Fibroblast of mammary gland (primary cell): ENCODE data around the gene TBL2.
A peak's percentile ranks its signal among the peaks of the same experiment; 100 is the strongest.
"Not testable (repeated sequence)": the region's sequence is repeated elsewhere in the genome, so short reads cannot be mapped to it uniquely, and the experiment has no call there.

Source experiments
- DNase-seq: peaks from one replicate; pipeline ENCODE4 v3.0.0-alpha.2; 2010; ENCODE audit warnings: low read depth
- H3K4me3 ChIP-seq: 2 replicates; pipeline ENCODE4 v1.5.1; 2011; ENCODE audit warnings: low read depth, mild to moderate bottlenecking, low read length, moderate library complexity; ENCODE audit not compliant: control insufficient read depth
- TF ChIP-seq, protein P1 (sequence below): conservative IDR thresholded peaks from 2 replicates; pipeline ENCODE4 v1.5.1; 2011; ENCODE audit warnings: low read depth, low read length, inconsistent platforms; ENCODE audit not compliant: control insufficient read depth, insufficient read depth

The TBL2 gene

DNA sequence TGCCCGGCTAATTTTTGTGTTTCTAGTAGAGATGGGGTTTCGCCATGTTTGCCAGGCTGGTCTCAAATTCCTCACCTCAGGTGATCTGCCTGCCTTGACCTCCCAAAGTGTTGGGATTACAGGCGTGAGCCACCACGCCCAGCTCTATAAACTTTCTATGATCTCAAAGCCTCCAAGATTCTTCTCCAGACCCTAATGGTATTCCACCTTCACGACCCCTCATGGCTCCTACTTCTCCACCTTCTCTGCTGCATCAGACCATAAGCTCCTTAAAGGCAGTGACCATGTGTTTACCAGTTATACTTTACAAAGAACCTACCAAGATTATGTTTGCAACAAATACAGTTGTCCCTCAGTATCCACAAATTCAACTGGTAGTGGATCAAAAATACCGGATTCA, 46.2 kb downstream of the TBL2 start:
- TF ChIP-seq, protein P1, sequence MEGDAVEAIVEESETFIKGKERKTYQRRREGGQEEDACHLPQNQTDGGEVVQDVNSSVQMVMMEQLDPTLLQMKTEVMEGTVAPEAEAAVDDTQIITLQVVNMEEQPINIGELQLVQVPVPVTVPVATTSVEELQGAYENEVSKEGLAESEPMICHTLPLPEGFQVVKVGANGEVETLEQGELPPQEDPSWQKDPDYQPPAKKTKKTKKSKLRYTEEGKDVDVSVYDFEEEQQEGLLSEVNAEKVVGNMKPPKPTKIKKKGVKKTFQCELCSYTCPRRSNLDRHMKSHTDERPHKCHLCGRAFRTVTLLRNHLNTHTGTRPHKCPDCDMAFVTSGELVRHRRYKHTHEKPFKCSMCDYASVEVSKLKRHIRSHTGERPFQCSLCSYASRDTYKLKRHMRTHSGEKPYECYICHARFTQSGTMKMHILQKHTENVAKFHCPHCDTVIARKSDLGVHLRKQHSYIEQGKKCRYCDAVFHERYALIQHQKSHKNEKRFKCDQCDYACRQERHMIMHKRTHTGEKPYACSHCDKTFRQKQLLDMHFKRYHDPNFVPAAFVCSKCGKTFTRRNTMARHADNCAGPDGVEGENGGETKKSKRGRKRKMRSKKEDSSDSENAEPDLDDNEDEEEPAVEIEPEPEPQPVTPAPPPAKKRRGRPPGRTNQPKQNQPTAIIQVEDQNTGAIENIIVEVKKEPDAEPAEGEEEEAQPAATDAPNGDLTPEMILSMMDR, result no peak
- no peak for DNase-seq
- no peak overlapping the region for H3K4me3 ChIP-seq

DNA sequence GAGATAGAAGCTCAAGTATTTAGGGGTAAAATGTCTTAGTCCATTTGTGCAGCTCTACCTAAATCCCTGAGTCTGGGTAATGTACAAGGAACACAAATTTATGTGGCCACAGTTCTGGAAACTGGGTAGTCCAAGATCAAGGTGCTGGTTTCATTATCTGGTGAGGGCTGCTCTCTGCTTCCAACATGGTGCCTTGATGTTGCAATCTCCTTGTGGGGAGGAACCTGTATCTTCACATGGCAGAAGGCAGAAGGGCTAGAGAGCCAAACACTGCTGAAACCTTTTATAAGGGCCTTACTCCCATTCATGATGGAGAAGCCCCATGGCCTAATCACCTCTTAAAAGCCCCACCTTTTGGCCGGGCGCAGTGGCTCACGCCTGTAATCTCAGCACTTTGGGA, 47.6 kb downstream of the TBL2 start:
- no peak for DNase-seq
- TF ChIP-seq, protein P1, result no peak
- no peak overlapping the region for H3K4me3 ChIP-seq

DNA sequence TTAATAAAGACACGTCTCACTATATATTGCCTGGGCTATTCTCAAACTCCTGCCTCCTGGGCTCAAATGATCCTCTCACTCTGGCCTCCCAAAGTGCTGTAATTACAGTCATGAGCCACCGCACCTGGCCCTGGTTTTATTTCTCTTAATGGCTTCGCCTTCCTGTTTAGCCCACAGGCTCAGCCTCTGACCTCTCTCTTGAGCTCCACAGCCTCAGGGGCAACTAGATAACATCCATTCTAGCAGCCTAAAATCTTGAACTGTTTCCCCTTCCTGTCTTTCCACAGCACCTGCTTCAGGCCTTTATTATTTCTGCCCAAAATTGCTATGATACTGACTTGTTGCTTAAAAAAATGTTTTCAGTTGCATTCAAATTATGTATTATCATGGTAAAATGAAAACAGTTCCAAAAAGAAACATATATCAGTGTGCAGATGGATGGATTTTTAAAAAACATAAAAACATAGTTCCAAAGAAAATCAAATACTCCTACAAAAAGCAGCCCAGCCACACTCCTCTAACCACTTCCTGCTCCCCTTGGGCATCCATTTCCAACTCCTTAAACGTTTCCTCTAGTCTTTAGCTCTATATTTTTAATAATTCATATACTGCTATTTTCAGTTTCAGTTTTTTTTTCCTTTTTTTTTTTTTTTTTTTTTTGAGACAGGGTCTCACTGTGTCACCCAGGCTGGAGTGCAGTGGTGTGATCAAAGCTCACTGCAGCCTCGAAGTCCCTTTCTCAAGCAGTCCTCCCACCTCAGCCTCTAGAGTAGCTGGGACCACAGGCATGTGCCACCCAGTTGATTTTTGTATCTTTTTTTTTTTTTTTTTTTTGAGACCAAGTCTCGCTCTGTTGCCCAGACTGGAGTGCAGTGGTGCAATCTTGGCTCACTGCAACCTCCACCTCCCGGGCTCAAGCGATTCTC, 51.2 kb downstream of the TBL2 start:
- TF ChIP-seq, protein P1, result no peak
- DNase-seq, result no peak
- no peak overlapping the region for H3K4me3 ChIP-seq

DNA sequence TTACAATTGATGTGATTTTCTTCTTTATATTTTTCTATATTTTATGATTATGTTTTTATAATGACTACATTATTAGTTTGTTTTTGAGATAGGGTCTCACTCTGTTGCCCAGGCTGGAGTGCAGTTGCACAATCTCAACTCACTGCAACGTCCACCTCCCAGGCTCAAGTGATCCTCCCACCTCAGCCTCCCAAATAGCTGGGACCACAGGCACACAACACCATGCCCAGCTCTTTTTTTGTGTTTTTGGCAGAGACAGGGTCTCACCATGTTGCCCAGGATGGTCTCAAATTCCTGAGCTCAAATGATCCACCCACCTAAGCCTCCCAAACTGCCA, 52.3 kb downstream of the TBL2 start:
- H3K4me3 ChIP-seq, DNase-seq: not testable (repeated sequence)

DNA sequence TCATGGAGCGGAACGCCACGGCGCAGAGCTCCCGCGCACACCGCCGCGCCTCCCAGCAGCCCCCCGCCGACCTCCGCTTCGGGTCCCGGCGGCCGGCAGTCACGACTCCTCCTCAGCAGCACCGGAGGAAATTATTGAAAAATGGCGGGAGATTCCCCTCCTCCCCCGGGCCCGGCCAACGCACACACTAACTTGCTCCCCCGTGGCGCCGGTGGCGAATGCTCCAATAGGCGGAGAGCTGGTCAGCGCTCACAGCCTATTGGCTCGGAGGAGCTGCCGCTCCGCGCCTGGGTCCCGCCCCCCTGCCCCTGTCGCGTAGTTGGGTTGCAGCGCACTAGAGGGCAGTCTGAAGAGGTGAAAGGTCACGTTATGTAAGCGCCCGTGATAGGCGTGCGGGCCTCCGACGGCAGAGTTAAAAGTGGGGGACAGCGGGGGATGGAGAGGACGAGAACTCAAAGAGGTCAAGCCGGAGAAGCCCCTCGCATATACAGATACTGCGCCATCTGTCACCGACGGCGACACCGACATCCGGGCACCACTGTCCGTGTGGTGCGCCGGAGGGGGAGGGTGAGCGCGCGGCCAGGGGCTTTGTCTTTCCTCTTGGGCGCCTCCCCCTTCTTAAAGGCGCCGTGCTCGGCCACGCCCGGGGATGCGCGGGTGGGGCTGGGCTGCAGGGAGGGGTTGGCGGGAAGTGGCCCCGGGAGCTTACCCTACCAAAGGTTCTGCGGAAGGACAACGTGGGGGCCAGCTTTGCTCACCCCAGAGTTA, 56.1 kb downstream of the TBL2 start, which contains the start of gene BAZ1B:
Gene BAZ1B, minus strand, starts transcription at position 189 of the 768 bp plus-strand sequence. CDS start 360 bp downstream, outside the sequence.
- TF ChIP-seq, protein P1, result no peak
- DNase-seq, result peak; percentile 98

DNA sequence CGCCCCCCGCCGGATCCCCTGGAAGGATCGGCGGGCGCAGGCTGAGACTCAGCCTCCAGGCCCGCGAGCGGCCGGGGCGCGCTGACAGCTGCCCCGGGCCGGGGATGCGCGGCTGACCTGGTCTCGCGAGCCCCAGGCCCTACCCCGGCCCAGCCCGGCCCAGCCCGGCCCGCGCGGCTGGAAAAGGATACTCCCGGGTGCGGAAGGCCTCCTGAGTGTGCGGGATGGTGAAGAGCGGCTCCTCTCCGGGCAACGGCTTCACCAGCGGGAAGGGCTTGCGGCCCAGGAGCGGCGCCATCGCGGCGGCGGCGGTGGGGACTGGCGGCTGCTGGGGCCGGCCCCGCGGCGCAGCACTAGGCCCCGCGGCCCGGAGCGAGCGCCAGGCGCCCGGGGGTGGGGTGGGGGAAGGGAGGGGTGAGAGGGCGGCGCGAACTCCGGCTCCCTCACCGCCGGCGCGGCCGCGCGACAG, 56.7 kb downstream of the TBL2 start:
- no peak for DNase-seq
- TF ChIP-seq, protein P1, result no peak
- peak overlapping the region; percentile 80 for H3K4me3 ChIP-seq

More for the DNA sequence above, 56.1 kb downstream of the TBL2 start, which contains the start of gene BAZ1B:
- peak within 1 kb of the TSS; percentile 80 for H3K4me3 ChIP-seq
